GM23338 (cell line): ENCODE measurements around the gene ESYT1. TPM values are rescaled to one million over a fixed set of nuclear protein-coding genes. Genes with fewer than 3 reads are reported as not detected.

ENCODE experiments used
- ATAC-seq: fragments of 200-7000 bp; cut with Tn5 transposase; 3 replicates; pipeline ENCODE4 v1.9.1; 2020
- DNase-seq: peaks from one replicate; pipeline ENCODE4 v3.0.0-alpha.2; 2015; ENCODE audit warnings: low spot score
- H2AFZ ChIP-seq: fragments of 200-600 bp; sonication (generic); 2 replicates; pipeline ENCODE4 v1.8.0; 2016; ENCODE audit warnings: antibody characterized with exemption, mild to moderate bottlenecking, moderate library complexity
- H3F3A ChIP-seq: fragments of 200-600 bp; sonication (generic); replicated peaks from 2 replicates; pipeline ENCODE4 v1.8.0; 2017; ENCODE audit warnings: antibody characterized with exemption, mixed run types, low read depth
- H3K27ac ChIP-seq: fragments of 200-600 bp; sonication (generic); 2 replicates; pipeline ENCODE4 v1.6.1; 2016; ENCODE audit warnings: low read depth
- H3K27me3 ChIP-seq: fragments of 200-600 bp; sonication (generic); 2 replicates; pipeline ENCODE4 v1.8.0; 2016; ENCODE audit warnings: mild to moderate bottlenecking, mixed run types, moderate library complexity; ENCODE audit not compliant: insufficient read depth
- H3K36me3 ChIP-seq: fragments of 200-600 bp; sonication (generic); 2 replicates; pipeline ENCODE4 v1.8.0; 2016; ENCODE audit warnings: mild to moderate bottlenecking; ENCODE audit not compliant: insufficient read depth
- H3K4me1 ChIP-seq: fragments of 200-600 bp; sonication (generic); 2 replicates; pipeline ENCODE4 v1.8.0; 2016; ENCODE audit warnings: mild to moderate bottlenecking, moderate library complexity; ENCODE audit not compliant: insufficient read depth
- H3K4me2 ChIP-seq: fragments of 200-600 bp; sonication (generic); 2 replicates; pipeline ENCODE4 v1.7.1; 2017; ENCODE audit warnings: mixed run types
- H3K4me3 ChIP-seq: fragments of 200-600 bp; sonication (generic); 2 replicates; pipeline ENCODE4 v1.6.1; 2016; ENCODE audit warnings: mixed run types
- H3K79me2 ChIP-seq: fragments of 200-600 bp; sonication (generic); replicated peaks from 2 replicates; pipeline ENCODE4 v1.8.0; 2017; ENCODE audit warnings: mild to moderate bottlenecking; ENCODE audit not compliant: insufficient read depth
- H3K9me2 ChIP-seq: fragments of 200-600 bp; sonication (generic); 2 replicates; pipeline ENCODE4 v1.8.0; 2017; ENCODE audit not compliant: insufficient read depth
- H4K20me1 ChIP-seq: fragments of 200-600 bp; sonication (generic); replicated peaks from 2 replicates; pipeline ENCODE4 v1.8.0; 2017; ENCODE audit warnings: mild to moderate bottlenecking; ENCODE audit not compliant: insufficient read depth
- H3K27ac Mint-ChIP-seq: 2 replicates; pipeline ENCODE4 v1.8.0; 2020; ENCODE audit warnings: inconsistent platforms, mild to moderate bottlenecking, moderate library complexity, mixed read lengths
- H3K27me3 Mint-ChIP-seq: 3 replicates; pipeline ENCODE4 v1.8.0; 2022; ENCODE audit warnings: low read depth, mild to moderate bottlenecking, moderate library complexity, mixed read lengths, inconsistent platforms; ENCODE audit not compliant: insufficient read depth, poor library complexity
- H3K36me3 Mint-ChIP-seq: 3 replicates; pipeline ENCODE4 v1.8.0; 2021; ENCODE audit warnings: low read depth, mild to moderate bottlenecking, inconsistent platforms, moderate library complexity, mixed read lengths
- H3K4me1 Mint-ChIP-seq: 3 replicates; pipeline ENCODE4 v1.8.0; 2020; ENCODE audit warnings: mild to moderate bottlenecking, inconsistent platforms, mixed read lengths
- H3K4me3 Mint-ChIP-seq: 3 replicates; pipeline ENCODE4 v1.8.0; 2021; ENCODE audit warnings: moderate library complexity, mild to moderate bottlenecking, inconsistent platforms, mixed read lengths
- H3K9me3 Mint-ChIP-seq: 3 replicates; pipeline ENCODE4 v1.8.0; 2020; ENCODE audit warnings: moderate library complexity, mild to moderate bottlenecking, inconsistent platforms, mixed read lengths
- CREB1 ChIP-seq: fragments of 250-450 bp; sonication (Bioruptor Pico); IDR thresholded peaks from 2 replicates; pipeline ENCODE4 v1.5.0; 2020; ENCODE audit warnings: low read depth, mild to moderate bottlenecking, moderate library complexity
- CTCF ChIP-seq, 2 experiments: fragments of 200-600 bp in 1 of 2; sonication (generic) in 1 of 2; conservative IDR thresholded peaks; 2 replicates each; pipeline versions ENCODE4 v1.5.1 to v1.6.1; 2016 to 2017; ENCODE audit warnings: antibody characterized with exemption in 2 of 2, low read depth in 2 of 2, mild to moderate bottlenecking in 2 of 2, moderate library complexity in 1 of 2
- ETS1 ChIP-seq: IDR thresholded peaks from 2 replicates; pipeline ENCODE4 v1.6.1; 2016; ENCODE audit warnings: antibody characterized with exemption
- EZH2 ChIP-seq: fragments of 200-600 bp; sonication (generic); IDR thresholded peaks from one replicate; pipeline ENCODE4 v1.8.0; 2017; ENCODE audit warnings: antibody characterized with exemption, mild to moderate bottlenecking, low read depth; ENCODE audit not compliant: unreplicated experiment
- EZH2phosphoT487 ChIP-seq: fragments of 200-600 bp; sonication (generic); IDR thresholded peaks from one replicate; pipeline ENCODE4 v1.8.1; 2018; ENCODE audit warnings: antibody characterized with exemption; ENCODE audit not compliant: unreplicated experiment
- ZNF114 ChIP-seq: fragments of 250-450 bp; sonication (Bioruptor Pico); IDR thresholded peaks from 2 replicates; pipeline ENCODE4 v1.5.0; 2020; ENCODE audit warnings: mild to moderate bottlenecking, moderate library complexity
- ZNF462 ChIP-seq: fragments of 250-450 bp; sonication (Bioruptor Pico); IDR thresholded peaks from 2 replicates; pipeline ENCODE4 v1.5.0; 2020; ENCODE audit warnings: mild to moderate bottlenecking, moderate library complexity
- polyA plus RNA-seq: library from polyadenylated mRNA; unstranded; fragments of >200 nt; fragmentation: Nextera tagmentation; extraction: Ambion mirVana; gene quantifications from 2 replicates; pipeline ENCODE4 v1.2.1, GENCODE V29; 2016
- total RNA-seq: library from RNA; depleted of rRNA; stranded (reverse); fragments of >200 nt; shearing (Covaris generic); gene quantifications from 2 replicates; pipeline ENCODE4 v1.2.3, GENCODE V29; 2014

Gene ESYT1
- total and polyA plus RNA-seq, 2 experiments from 2014 or later, result 23.3 to 142 TPM

- Mint-ChIP-seq H3K36me3 (peaks cover 33% of the 10 kb centered on the region), H3K4me3 (peak overlapping the region; percentile 94), H3K27me3 (peaks cover 19% of the 10 kb centered on the region), H3K9me3 (peaks cover 6% of the 10 kb centered on the region; the same call in 2 of the 3 replicates), H3K27ac (peak overlapping the region; percentile 100), H3K4me1 (peaks cover 19% of the 10 kb centered on the region)
- peak; percentile 82 to 92 for TF ChIP-seq CTCF (conservative IDR thresholded peaks at IDR 0.05; ENCODE audit: low read depth in 2 of 2)
- TF ChIP-seq ZNF462 (CRISPR knock-in tag), result no peak
- peak; percentile 25; the same call in 1 of the 2 replicates for TF ChIP-seq CREB1 (CRISPR knock-in tag)
- no peak for TF ChIP-seq EZH2phosphoT487
- no peak for TF ChIP-seq ETS1
- TF ChIP-seq ZNF114 (CRISPR knock-in tag), result no peak
- no peak for TF ChIP-seq EZH2
- Histone ChIP-seq H4K20me1 (no peaks in the 10 kb centered on the region), H3K4me3 (peak overlapping the region; percentile 78), H3K9me2 (no peaks in the 10 kb centered on the region), H3K4me2 (peak overlapping the region; percentile 93), H3F3A (peaks cover 22% of the 10 kb centered on the region), H3K27me3 (no peaks in the 10 kb centered on the region), H2AFZ (no peak overlapping the region), H3K79me2 (peaks cover 12% of the 10 kb centered on the region), H3K36me3 (peaks cover 4% of the 10 kb centered on the region; the same call in 1 of the 2 replicates), H3K27ac (peak overlapping the region; percentile 87; the same call in 1 of the 2 replicates), H3K4me1 (peaks cover 10% of the 10 kb centered on the region)
- DNase-seq (peak; percentile 97), ATAC-seq (peak; percentile 44)
Measured at GRCh38 chr12:56119361-56119796, 8.7 kb upstream of the ESYT1 start.
